GM23338 (cell line): ENCODE data around the gene C16orf90.

Source experiments
- CTCF ChIP-seq, 2 experiments: fragments of 200-600 bp in 1 of 2; sonication (generic) in 1 of 2; conservative IDR thresholded peaks; 2 replicates each; pipeline versions ENCODE4 v1.5.1 to v1.6.1; 2016 to 2017; ENCODE audit warnings: antibody characterized with exemption in 2 of 2, low read depth in 2 of 2, mild to moderate bottlenecking in 2 of 2, moderate library complexity in 1 of 2
- EZH2 ChIP-seq: fragments of 200-600 bp; sonication (generic); IDR thresholded peaks from one replicate; pipeline ENCODE4 v1.8.0; 2017; ENCODE audit warnings: antibody characterized with exemption, mild to moderate bottlenecking, low read depth; ENCODE audit not compliant: unreplicated experiment
- POLR2AphosphoS5 ChIP-seq: IDR thresholded peaks from 2 replicates; pipeline ENCODE4 v1.6.1; 2016; ENCODE audit warnings: antibody characterized with exemption, low read depth

- 0 out of 4 replicates have a peak, but pooled peaks of 1 of the 2 experiments have one; percentile 9 for TF ChIP-seq CTCF (conservative IDR thresholded peaks at IDR 0.05; ENCODE audit: low read depth in 2 of 2)
- TF ChIP-seq EZH2 = no peak
- no peak; the same call in 1 of the 2 replicates for TF ChIP-seq POLR2AphosphoS5
Observed at GRCh38 chr16:3444032-3444388, 51.3 kb downstream of the C16orf90 start.
